ENCODE results near the gene SORL1. TPM values are rescaled to one million over a fixed set of nuclear protein-coding genes. Genes with fewer than 3 reads are reported as not detected.

SORL1 gene
- total RNA-seq, 2 experiments from 2014 or later = 17.4 to 38.6 TPM

- no peaks in the 10 kb centered on the region for H3K36me3 Mint-ChIP-seq
- DNase-seq = no peak
- H3K9me3 Mint-ChIP-seq (ENCODE audit: low read depth) = no peaks in the 10 kb centered on the region
- no peak for ATAC-seq
- peaks cover 27% of the 10 kb centered on the region for H3K4me1 Mint-ChIP-seq
- peaks cover 25% of the 10 kb centered on the region for H3K27me3 Mint-ChIP-seq
- no peak overlapping the region for H3K27ac Mint-ChIP-seq
- H3K4me3 Mint-ChIP-seq = peak overlapping the region; percentile 74
- CTCF ChIA-PET = interaction anchor here (0.8 to 2.0 kb wide), 8 partner anchors 8 to 851 kb away, joined by 3 to 8 read pairs (median 4); no protein-coding TSS in a partner anchor
Measured at GRCh38 chr11:121654843-121655536, 202.9 kb downstream of the SORL1 start.

- CTCF ChIA-PET = interaction anchor here (1.3 to 2.0 kb wide), 6 partner anchors 9 to 851 kb away, joined by 4 to 8 read pairs (median 5); no protein-coding TSS in a partner anchor
- peaks cover 20% of the 10 kb centered on the region for H3K4me1 Mint-ChIP-seq
- peak; percentile 73 for DNase-seq
- no peaks in the 10 kb centered on the region for H3K36me3 Mint-ChIP-seq
- H3K4me3 Mint-ChIP-seq = peak overlapping the region; percentile 74
- no peaks in the 10 kb centered on the region for H3K9me3 Mint-ChIP-seq (ENCODE audit: low read depth)
- H3K27ac Mint-ChIP-seq = peak overlapping the region; percentile 13
- H3K27me3 Mint-ChIP-seq = peaks cover 25% of the 10 kb centered on the region
- peak; percentile 94 for ATAC-seq
Measured at GRCh38 chr11:121655537-121656327, 203.6 kb downstream of the SORL1 start.

- H3K9me3 Mint-ChIP-seq (ENCODE audit: low read depth) = no peaks in the 10 kb centered on the region
- no peaks in the 10 kb centered on the region for H3K36me3 Mint-ChIP-seq
- CTCF ChIA-PET = interaction anchor here (1.3 to 2.0 kb wide), 2 partner anchors 11 to 546 kb away, joined by 5 to 8 read pairs; no protein-coding TSS in a partner anchor
- DNase-seq = no peak
- no peak overlapping the region for H3K27ac Mint-ChIP-seq
- peaks cover 12% of the 10 kb centered on the region for H3K4me1 Mint-ChIP-seq
- peaks cover 25% of the 10 kb centered on the region for H3K27me3 Mint-ChIP-seq
- ATAC-seq = no peak
- H3K4me3 Mint-ChIP-seq = peak overlapping the region; percentile 74
Measured at GRCh38 chr11:121656328-121657090, 204.4 kb downstream of the SORL1 start.

GRCh38 chr11:121657146-121657545, 205.0 kb downstream of the SORL1 start:
- DNase-seq (no peak), ATAC-seq (no peak)
- Mint-ChIP-seq H3K27me3 (peaks cover 25% of the 10 kb centered on the region), H3K9me3 (ENCODE audit: low read depth) (no peaks in the 10 kb centered on the region), H3K4me3 (no peak overlapping the region), H3K4me1 (peaks cover 10% of the 10 kb centered on the region), H3K36me3 (no peaks in the 10 kb centered on the region), H3K27ac (no peak overlapping the region)
- CTCF ChIA-PET = no interaction called here

- Mint-ChIP-seq H3K4me3 (no peak overlapping the region), H3K27me3 (peaks cover 9% of the 10 kb centered on the region), H3K27ac (no peak overlapping the region), H3K4me1 (peaks cover 10% of the 10 kb centered on the region), H3K36me3 (no peaks in the 10 kb centered on the region), H3K9me3 (ENCODE audit: low read depth) (no peaks in the 10 kb centered on the region)
- DNase-seq (no peak), ATAC-seq (no peak)
- CTCF ChIA-PET = no interaction called here
Measured at GRCh38 chr11:121659811-121660210, 207.7 kb downstream of the SORL1 start.

GRCh38 chr11:121661880-121662486, 209.9 kb downstream of the SORL1 start:
- CTCF ChIA-PET = no interaction called here
- Mint-ChIP-seq H3K9me3 (ENCODE audit: low read depth) (no peaks in the 10 kb centered on the region), H3K36me3 (no peaks in the 10 kb centered on the region), H3K27ac (no peak overlapping the region), H3K27me3 (no peaks in the 10 kb centered on the region), H3K4me1 (no peaks in the 10 kb centered on the region), H3K4me3 (no peak overlapping the region)
- DNase-seq = no peak
- no peak for ATAC-seq

- Mint-ChIP-seq H3K27ac (no peak overlapping the region), H3K4me3 (no peak overlapping the region), H3K9me3 (ENCODE audit: low read depth) (no peaks in the 10 kb centered on the region), H3K36me3 (no peaks in the 10 kb centered on the region), H3K4me1 (no peaks in the 10 kb centered on the region), H3K27me3 (no peaks in the 10 kb centered on the region)
- ATAC-seq (no peak), DNase-seq (no peak)
- CTCF ChIA-PET = no interaction called here
Measured at GRCh38 chr11:121664144-121664543, 212.0 kb downstream of the SORL1 start.

- H3K27ac Mint-ChIP-seq = no peak overlapping the region
- CTCF ChIA-PET = no interaction called here
- H3K27me3 Mint-ChIP-seq = no peaks in the 10 kb centered on the region
- DNase-seq (no peak), ATAC-seq (no peak)
- H3K36me3 Mint-ChIP-seq = no peaks in the 10 kb centered on the region
- H3K4me1 Mint-ChIP-seq = no peaks in the 10 kb centered on the region
- H3K4me3 Mint-ChIP-seq = no peak overlapping the region
- H3K9me3 Mint-ChIP-seq (ENCODE audit: low read depth) = no peaks in the 10 kb centered on the region
Measured at GRCh38 chr11:121665206-121665838, 213.2 kb downstream of the SORL1 start.

- no peaks in the 10 kb centered on the region for H3K4me1 Mint-ChIP-seq
- no peaks in the 10 kb centered on the region for H3K27me3 Mint-ChIP-seq
- CTCF ChIA-PET = no interaction called here
- ATAC-seq (no peak), DNase-seq (no peak)
- H3K36me3 Mint-ChIP-seq = no peaks in the 10 kb centered on the region
- H3K27ac Mint-ChIP-seq = no peak overlapping the region
- H3K9me3 Mint-ChIP-seq (ENCODE audit: low read depth) = no peaks in the 10 kb centered on the region
- H3K4me3 Mint-ChIP-seq = no peak overlapping the region
Measured at GRCh38 chr11:121667836-121668235, 215.7 kb downstream of the SORL1 start.

GRCh38 chr11:121669422-121669821, 217.3 kb downstream of the SORL1 start:
- no peak overlapping the region for H3K4me3 Mint-ChIP-seq
- no peak overlapping the region for H3K27ac Mint-ChIP-seq
- H3K4me1 Mint-ChIP-seq = no peaks in the 10 kb centered on the region
- ATAC-seq (no peak), DNase-seq (no peak)
- CTCF ChIA-PET = interaction anchor here (1.0 kb wide), 1 partner anchor 15 kb away, joined by 4 read pairs; no protein-coding TSS in a partner anchor
- H3K9me3 Mint-ChIP-seq (ENCODE audit: low read depth) = no peaks in the 10 kb centered on the region
- H3K27me3 Mint-ChIP-seq = no peaks in the 10 kb centered on the region
- H3K36me3 Mint-ChIP-seq = no peaks in the 10 kb centered on the region

GRCh38 chr11:121670266-121670665, 218.2 kb downstream of the SORL1 start:
- no peak overlapping the region for H3K4me3 Mint-ChIP-seq
- no peaks in the 10 kb centered on the region for H3K9me3 Mint-ChIP-seq (ENCODE audit: low read depth)
- CTCF ChIA-PET = interaction anchor here (1.0 kb wide), 1 partner anchor 16 kb away, joined by 4 read pairs; no protein-coding TSS in a partner anchor

GRCh38 chr11:121670805-121671282, 218.7 kb downstream of the SORL1 start:
- ATAC-seq (no peak), DNase-seq (no peak)
- Mint-ChIP-seq H3K36me3 (no peaks in the 10 kb centered on the region), H3K9me3 (ENCODE audit: low read depth) (no peaks in the 10 kb centered on the region), H3K27ac (no peak overlapping the region), H3K4me1 (no peaks in the 10 kb centered on the region), H3K4me3 (no peak overlapping the region), H3K27me3 (no peaks in the 10 kb centered on the region)
- CTCF ChIA-PET = no interaction called here

More at GRCh38 chr11:121670266-121670665, 218.2 kb downstream of the SORL1 start:
- Mint-ChIP-seq H3K27me3 (no peaks in the 10 kb centered on the region), H3K4me1 (no peaks in the 10 kb centered on the region), H3K27ac (no peak overlapping the region), H3K36me3 (no peaks in the 10 kb centered on the region)
- no peak for ATAC-seq
- DNase-seq = no peak

Measured in activated CD8-positive, alpha-beta memory T cell treated with anti-CD3 and anti-CD28 coated beads, Interleukin-2, amount 10 ng/mL, durations not matched to agents 7 days and 5 days (primary cell).